HG03175 (cell line): ENCODE data around the gene NDUFS2.

Experiments
- ATAC-seq: cut with Tn5 transposase; IDR thresholded peaks from one replicate; pipeline ENCODE4 v1.9.1; 2021; ENCODE audit warnings: mild to moderate bottlenecking, moderate library complexity; ENCODE audit not compliant: unreplicated experiment

Gene NDUFS2

GRCh38 chr1:161201836-161202712 lies at the start of gene NDUFS2:
TSS of gene NDUFS2 (plus strand) at chr1:161202367. CDS start at chr1:161202386, 19 bp downstream.
- peak; percentile 98 for ATAC-seq

DNA sequence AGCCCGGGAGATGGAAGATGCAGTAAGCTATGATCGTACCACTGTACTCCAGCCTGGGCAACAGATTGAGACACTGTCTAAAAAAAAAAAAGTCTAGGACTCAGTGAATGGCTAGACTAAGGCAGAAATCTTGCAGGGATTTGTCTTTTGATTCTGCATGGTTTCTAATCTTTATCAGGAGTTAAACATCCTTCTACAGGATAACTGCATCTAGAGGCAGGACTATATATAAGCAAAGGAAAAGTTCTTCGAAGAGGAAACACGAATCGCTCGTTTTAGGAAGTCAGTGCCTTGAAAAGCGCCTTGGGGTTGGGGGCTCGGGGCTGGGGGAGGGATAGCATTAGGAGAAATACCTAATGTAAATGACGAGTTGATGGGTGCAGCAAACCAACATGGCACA lies 49.0 kb upstream of the NDUFS2 start:
- no peak for ATAC-seq

GRCh38 chr1:161153682-161154337 lies 48.4 kb upstream of the NDUFS2 start, which contains the start of gene UFC1:
TSS of gene UFC1 (plus strand) at chr1:161153978. CDS start at chr1:161153998, 20 bp downstream.
- peak; percentile 91 for ATAC-seq

DNA sequence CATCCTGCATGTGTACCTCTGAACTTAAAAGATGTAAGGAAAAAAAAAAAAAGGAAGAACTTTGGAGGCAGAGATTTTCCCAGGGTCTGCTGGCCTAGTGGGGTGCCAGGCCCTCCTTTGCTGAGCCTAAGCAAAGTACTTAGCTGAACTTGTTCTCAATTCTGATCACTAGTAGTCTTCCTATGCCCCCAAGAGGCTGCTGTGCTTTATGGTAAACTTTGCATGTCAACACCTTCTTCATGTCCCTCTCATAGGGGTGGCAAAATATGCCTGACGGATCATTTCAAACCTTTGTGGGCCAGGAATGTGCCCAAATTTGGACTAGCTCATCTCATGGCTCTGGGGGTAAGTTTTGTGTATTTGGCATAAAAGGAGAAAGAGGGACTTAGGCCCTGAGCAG lies 44.3 kb upstream of the NDUFS2 start:
- no peak for ATAC-seq

DNA sequence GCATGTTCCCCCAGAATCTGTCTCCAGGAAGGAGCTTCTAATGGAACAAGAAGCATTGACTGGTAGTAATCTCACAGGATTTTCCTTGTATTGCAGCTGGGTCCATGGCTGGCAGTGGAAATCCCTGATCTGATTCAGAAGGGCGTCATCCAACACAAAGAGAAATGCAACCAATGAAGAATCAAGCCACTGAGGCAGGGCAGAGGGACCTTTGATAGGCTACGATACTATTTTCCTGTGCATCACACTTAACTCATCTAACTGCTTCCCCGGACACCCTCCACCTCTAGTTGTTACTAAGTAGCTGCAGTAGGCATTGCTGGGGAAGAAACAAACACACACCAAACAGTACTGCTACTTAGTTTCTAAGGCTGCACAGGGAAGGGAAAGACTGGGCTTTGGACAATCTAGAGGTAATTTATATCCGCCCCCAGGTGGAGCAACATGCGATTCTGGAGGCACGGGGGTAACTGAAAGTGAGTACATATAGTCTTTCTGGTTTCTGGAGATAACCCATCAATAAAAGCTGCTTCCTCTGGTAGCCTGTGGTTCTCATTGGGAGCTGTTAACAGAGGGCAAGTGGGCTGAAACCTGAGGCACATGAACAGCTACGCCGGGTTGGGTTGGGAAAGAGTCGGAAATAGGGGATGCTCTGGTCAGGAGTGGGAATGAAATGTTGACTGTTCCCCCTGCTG lies 43.7 kb upstream of the NDUFS2 start:
- no peak for ATAC-seq

DNA sequence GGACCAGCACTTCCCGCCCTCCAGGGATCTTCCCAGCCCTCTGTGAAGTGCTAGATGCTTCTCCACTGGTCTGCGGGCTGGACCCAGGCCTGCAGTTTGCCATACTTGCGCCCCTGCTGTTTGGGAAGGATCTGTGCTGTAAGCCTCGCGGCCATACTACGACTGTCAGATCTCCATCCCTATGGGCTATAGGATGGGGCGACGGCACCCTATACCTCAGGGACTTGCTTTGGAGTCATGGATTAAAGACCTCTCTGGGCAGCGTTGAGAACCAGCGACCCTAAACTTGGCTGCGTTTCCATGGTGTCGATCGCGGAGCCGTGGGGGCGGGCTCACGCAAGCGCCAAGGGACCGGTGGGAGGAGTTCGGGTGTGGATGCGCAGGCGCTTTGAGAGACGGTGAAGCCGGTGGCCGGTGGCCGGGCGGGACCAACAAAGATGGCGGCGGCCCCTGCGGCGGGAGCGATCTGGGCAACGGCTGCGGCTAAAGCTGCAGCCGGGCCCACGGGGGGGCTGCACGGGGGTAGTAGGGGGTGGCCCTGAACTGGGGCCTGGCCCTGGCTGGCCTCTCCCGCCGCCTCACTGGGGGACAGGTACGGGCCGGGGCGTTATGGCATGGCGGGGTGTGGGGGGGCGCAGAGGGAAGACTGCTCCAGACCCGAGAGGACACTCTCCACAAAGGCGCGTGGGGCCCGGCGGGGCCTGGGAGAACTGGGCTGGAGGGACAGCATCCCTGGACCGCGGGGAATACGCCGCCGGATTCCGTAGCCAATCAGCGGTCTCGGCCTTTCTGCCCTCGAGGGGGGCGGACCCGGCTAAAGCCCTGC lies 42.9 kb upstream of the NDUFS2 start, which contains the start of gene USP21:
USP21 (plus strand) TSS at position 414 of the 826 bp plus-strand sequence. CDS start 1,141 bp downstream, outside the sequence.
- ATAC-seq = peak; percentile 80

DNA sequence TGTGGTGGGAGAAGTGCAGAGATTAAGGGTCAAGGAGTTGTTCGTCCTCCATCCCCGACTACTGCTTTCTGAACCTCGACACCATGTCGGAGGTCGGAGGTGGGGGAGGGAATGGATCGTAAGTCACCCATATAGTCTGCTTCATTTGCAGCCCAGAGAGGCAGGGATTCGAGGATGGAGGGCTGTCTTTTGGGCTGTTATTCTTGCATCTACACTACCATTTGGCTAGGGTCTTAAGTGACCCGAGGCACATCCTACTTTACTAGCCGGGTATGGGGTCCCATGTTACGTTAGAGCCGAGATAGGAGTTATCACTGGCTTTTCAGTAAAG lies 42.3 kb upstream of the NDUFS2 start:
- no peak for ATAC-seq

DNA sequence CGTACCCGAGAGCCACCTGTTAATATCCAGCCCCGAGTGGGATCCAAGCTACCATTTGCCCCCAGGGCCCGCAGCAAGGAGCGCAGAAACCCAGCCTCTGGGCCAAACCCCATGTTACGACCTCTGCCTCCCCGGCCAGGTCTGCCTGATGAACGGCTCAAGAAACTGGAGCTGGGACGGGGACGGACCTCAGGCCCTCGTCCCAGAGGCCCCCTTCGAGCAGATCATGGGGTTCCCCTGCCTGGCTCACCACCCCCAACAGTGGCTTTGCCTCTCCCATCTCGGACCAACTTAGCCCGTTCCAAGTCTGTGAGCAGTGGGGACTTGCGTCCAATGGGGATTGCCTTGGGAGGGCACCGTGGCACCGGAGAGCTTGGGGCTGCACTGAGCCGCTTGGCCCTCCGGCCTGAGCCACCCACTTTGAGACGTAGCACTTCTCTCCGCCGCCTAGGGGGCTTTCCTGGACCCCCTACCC lies 41.5 kb upstream of the NDUFS2 start:
- no peak for ATAC-seq

GRCh38 chr1:161161652-161162051 lies 40.5 kb upstream of the NDUFS2 start:
- ATAC-seq = no peak

- no peak for ATAC-seq
These were observed 40.1 kb upstream of the NDUFS2 start for GRCh38 chr1:161162052-161162451.

DNA sequence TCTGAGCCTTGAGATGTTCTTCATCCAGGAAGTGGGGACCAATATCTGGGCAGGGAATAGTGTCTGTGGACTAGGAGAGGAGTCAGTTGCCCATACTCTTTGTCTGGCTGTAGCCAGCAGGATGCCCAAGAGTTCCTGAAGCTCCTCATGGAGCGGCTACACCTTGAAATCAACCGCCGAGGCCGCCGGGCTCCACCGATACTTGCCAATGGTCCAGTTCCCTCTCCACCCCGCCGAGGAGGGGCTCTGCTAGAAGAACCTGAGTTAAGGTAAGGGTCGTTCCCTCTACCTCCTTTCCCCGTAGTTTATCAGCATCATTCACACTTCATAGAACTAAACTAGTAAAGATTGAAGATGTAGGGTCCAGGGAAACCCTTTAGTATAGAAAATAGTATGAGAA lies 39.4 kb upstream of the NDUFS2 start:
- no peak for ATAC-seq

DNA sequence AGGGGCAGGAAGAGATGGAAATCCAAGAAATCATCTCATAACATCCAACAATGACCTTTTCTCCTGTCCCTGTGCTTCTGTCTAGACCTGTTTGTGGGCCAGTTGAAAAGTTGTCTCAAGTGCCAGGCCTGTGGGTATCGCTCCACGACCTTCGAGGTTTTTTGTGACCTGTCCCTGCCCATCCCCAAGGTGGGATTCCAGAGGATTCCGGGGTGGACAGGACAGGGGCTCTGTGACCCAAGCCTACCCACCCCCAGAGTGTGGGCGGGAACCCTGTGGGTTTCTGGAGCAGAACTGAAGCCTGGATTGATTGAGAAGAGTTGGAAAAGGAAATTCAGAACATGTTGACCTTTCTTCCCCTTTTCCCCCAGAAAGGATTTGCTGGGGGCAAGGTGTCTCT lies 38.4 kb upstream of the NDUFS2 start:
- ATAC-seq = no peak

GRCh38 chr1:161164901-161165610 lies 37.1 kb upstream of the NDUFS2 start:
- ATAC-seq = no peak

DNA sequence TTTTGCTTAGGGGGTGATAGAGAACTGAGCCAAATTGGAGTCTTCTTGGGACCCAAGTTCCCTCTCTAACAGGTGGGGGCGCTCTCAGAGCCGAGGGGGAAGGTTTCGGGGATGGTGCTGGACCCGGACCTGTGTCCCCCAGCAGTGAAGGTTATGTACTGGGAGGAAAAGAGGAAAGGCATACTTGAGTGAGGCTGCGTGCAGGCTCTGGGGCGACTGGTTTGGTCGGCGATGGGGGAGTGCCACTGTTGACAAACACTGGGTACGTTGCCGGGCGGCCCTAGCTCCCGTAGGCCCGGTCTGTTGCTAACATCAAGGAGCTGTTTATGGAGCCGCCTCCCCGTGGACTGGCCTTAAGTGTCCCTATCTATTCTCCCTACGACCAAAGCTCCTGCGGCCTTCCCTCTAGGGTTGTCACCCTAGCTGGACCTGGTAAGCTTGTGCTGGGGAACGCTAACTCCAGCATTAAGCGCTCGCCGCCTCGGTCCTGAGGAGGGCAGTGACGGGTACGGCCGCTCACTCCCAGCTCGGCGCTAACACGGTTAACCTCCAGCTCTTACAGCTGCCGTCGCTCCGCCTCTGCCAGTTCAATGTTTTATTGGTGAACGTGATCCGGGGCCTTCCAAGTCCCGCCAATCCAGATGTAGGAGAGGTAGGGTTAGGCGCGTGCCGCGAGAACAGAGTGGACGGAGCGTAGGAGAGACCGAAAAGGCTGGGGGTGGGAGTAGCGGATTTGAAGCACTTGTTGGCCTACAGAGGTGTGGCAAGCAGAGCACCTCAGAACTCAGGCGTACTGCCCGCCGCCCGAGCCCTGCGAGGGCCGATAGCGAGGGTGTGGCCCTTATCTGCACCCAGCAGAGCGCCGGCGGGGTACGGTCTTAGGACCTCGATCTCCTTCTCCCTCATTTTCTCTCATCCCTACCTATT lies 36.2 kb upstream of the NDUFS2 start, which contains the start of gene PPOX:
PPOX (plus strand) TSS at position 685 of the 927 bp plus-strand sequence. CDS start 422 bp downstream, outside the sequence.
- ATAC-seq = peak; percentile 94

DNA sequence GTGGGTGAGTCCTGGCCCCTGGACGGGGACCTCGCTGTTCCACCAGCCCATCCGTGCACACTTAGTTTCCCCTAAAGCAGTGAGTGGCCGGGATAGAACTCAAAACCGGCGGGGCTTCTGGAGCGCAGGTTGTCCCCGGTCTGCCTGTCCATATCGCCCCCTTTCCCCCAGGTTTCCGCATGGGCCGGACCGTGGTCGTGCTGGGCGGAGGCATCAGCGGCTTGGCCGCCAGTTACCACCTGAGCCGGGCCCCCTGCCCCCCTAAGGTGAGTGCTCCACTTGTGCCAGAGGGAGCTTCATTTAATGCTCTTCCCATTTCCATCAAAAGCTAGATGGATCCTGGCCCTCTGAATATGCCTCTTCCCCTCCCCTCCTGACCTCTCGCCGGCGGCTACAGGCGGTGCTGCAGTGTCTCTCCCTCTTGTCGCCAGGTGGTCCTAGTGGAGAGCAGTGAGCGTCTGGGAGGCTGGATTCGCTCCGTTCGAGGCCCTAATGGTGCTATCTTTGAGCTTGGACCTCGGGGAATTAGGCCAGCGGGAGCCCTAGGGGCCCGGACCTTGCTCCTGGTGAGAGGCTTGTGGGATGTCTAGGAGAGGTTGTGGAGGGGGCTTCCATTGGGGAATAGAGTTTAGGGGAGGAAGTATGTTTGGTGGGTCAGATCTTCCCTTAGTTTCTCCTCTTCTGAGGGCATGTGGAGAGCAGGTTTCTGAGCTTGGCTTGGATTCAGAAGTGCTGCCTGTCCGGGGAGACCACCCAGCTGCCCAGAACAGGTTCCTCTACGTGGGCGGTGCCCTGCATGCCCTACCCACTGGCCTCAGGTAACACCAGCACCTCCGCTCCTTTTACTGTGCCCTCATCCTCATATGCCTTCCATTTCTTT lies 35.3 kb upstream of the NDUFS2 start:
- ATAC-seq = peak; percentile 2

GRCh38 chr1:161168906-161169305 lies 33.3 kb upstream of the NDUFS2 start:
- ATAC-seq = no peak

GRCh38 chr1:161171191-161171590 lies 31.0 kb upstream of the NDUFS2 start:
- no peak for ATAC-seq

DNA sequence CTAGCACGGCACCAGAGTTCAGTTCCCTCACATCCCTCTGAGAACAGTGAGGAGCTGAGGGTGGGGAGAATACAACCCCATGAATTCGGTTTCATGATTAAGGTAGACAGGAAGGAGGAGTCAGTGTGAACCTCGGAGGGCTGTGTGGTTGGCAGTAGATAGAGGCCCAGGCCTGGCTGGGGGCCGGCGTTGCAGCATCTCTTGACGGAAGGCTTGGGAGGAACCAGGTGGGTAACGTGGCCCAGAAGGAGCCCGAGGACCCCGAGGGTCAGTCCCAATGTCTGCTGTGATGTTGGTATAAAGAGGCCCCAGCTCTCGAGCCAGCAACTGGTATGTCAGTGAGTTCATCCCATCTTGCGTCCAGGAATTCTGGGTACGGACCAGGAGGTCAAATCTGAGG lies 30.5 kb upstream of the NDUFS2 start:
- ATAC-seq = no peak
